NAMALWA (cell line): ENCODE data around the gene CORO2A.

Source experiments
- DNase-seq: peaks from one replicate; pipeline ENCODE4 v3.0.0-alpha.2; 2015; ENCODE audit warnings: low spot score

Gene CORO2A

GRCh38 chr9:98168153-98168780 lies 24.2 kb downstream of the CORO2A start:
- no peak for DNase-seq

GRCh38 chr9:98164912-98165311 lies 27.5 kb downstream of the CORO2A start:
- DNase-seq = no peak

- no peak for DNase-seq
These were observed 29.8 kb downstream of the CORO2A start for GRCh38 chr9:98162613-98163012.

GRCh38 chr9:98161851-98162250 lies 30.6 kb downstream of the CORO2A start:
- no peak for DNase-seq

GRCh38 chr9:98159790-98160189 lies 32.6 kb downstream of the CORO2A start:
- no peak for DNase-seq

GRCh38 chr9:98159301-98159700 lies 33.1 kb downstream of the CORO2A start:
- no peak for DNase-seq

GRCh38 chr9:98158071-98158831 lies 34.2 kb downstream of the CORO2A start:
- DNase-seq = no peak

GRCh38 chr9:98157372-98157771 lies 35.1 kb downstream of the CORO2A start:
- DNase-seq = no peak

GRCh38 chr9:98154678-98155077 lies 37.8 kb downstream of the CORO2A start:
- no peak for DNase-seq

- DNase-seq = no peak
These were observed 39.9 kb downstream of the CORO2A start for GRCh38 chr9:98152526-98152925.

- DNase-seq = no peak
These were observed 41.7 kb downstream of the CORO2A start for GRCh38 chr9:98150721-98151120.

GRCh38 chr9:98150164-98150563 lies 42.3 kb downstream of the CORO2A start:
- no peak for DNase-seq

GRCh38 chr9:98149422-98149821 lies 43.0 kb downstream of the CORO2A start:
- DNase-seq = no peak

GRCh38 chr9:98148486-98148885 lies 44.0 kb downstream of the CORO2A start:
- no peak for DNase-seq

GRCh38 chr9:98147582-98147981 lies 44.9 kb downstream of the CORO2A start:
- DNase-seq = no peak

- DNase-seq = no peak
These were observed 46.1 kb downstream of the CORO2A start for GRCh38 chr9:98146101-98146991.

- no peak for DNase-seq
These were observed 47.8 kb downstream of the CORO2A start for GRCh38 chr9:98144631-98145030.

- DNase-seq = no peak
These were observed 48.4 kb downstream of the CORO2A start for GRCh38 chr9:98144076-98144475.

GRCh38 chr9:98142925-98143481 lies 49.4 kb downstream of the CORO2A start:
- DNase-seq = no peak

- DNase-seq = no peak
These were observed 50.1 kb downstream of the CORO2A start for GRCh38 chr9:98142182-98142907.

GRCh38 chr9:98140503-98140902 lies 51.9 kb downstream of the CORO2A start:
- DNase-seq = no peak

GRCh38 chr9:98136489-98136888 lies 55.9 kb downstream of the CORO2A start:
- no peak for DNase-seq
